Colonic mucosa (tissue), 4 donors: ENCODE results near the gene GLP1R. TPM values are rescaled to one million over a fixed set of nuclear protein-coding genes. Genes with fewer than 3 reads are reported as not detected.

Source experiments
- DNase-seq: peaks from one replicate; pipeline ENCODE4 v3.0.0-alpha.2; 2020
- H3K27ac ChIP-seq: fragments of 200-600 bp; one replicate; pipeline ENCODE4 v1.8.0; 2021
- H3K27me3 ChIP-seq: fragments of 200-600 bp; one replicate; pipeline ENCODE4 v1.8.0; 2021
- H3K36me3 ChIP-seq: fragments of 200-600 bp; one replicate; pipeline ENCODE4 v1.8.0; 2021
- H3K4me1 ChIP-seq: fragments of 200-600 bp; one replicate; pipeline ENCODE4 v1.8.0; 2021; ENCODE audit warnings: mild to moderate bottlenecking
- H3K4me3 ChIP-seq: fragments of 200-600 bp; one replicate; pipeline ENCODE4 v1.8.0; 2021
- H3K9ac ChIP-seq, 2 donors: one replicate each; pipeline ENCODE4 v1.7.0; 2013; ENCODE audit warnings: control low read depth in 2 of 2, low read depth in 2 of 2, low read length in 2 of 2
- H3K9me3 ChIP-seq: fragments of 200-600 bp; one replicate; pipeline ENCODE4 v1.8.0; 2021
- intact Hi-C: fragments of 100-400 bp; cut with DNase I; formaldehyde crosslinking; loops from one replicate; pipeline ENCODE4 v1.14.1; 2022
- total RNA-seq, 2 donors: library from RNA; stranded (reverse); fragmentation: NEBNext Ultra II Directional in 1 of 2; extraction: Animal tissue kit (Norgen Biotek cat#: 25700) in 1 of 2; gene quantifications; one replicate each; pipeline ENCODE4 v1.2.1, GENCODE V29; 2021
- TF ChIP-seq, protein P1 (sequence below): fragments of 200-600 bp; IDR thresholded peaks from one replicate; pipeline ENCODE4 v1.8.0; 2022; ENCODE audit warnings: antibody characterized with exemption, mild to moderate bottlenecking
- donor health status: healthy.
- donor health status: DM: no; HTN: no; CAD: no.
- donor health status: DM: no; HTN: no; CAD: no.

GLP1R gene
- total RNA-seq, 2 donors from 2014 or later, result not detected

- Histone ChIP-seq H3K9ac (no peak overlapping the region), H3K27me3 (no peaks in the 10 kb centered on the region), H3K4me1 (no peaks in the 10 kb centered on the region), H3K9me3 (no peaks in the 10 kb centered on the region), H3K27ac (no peak overlapping the region), H3K36me3 (no peaks in the 10 kb centered on the region), H3K4me3 (no peak overlapping the region)
- DNase-seq, result no peak
- TF ChIP-seq, protein P1, sequence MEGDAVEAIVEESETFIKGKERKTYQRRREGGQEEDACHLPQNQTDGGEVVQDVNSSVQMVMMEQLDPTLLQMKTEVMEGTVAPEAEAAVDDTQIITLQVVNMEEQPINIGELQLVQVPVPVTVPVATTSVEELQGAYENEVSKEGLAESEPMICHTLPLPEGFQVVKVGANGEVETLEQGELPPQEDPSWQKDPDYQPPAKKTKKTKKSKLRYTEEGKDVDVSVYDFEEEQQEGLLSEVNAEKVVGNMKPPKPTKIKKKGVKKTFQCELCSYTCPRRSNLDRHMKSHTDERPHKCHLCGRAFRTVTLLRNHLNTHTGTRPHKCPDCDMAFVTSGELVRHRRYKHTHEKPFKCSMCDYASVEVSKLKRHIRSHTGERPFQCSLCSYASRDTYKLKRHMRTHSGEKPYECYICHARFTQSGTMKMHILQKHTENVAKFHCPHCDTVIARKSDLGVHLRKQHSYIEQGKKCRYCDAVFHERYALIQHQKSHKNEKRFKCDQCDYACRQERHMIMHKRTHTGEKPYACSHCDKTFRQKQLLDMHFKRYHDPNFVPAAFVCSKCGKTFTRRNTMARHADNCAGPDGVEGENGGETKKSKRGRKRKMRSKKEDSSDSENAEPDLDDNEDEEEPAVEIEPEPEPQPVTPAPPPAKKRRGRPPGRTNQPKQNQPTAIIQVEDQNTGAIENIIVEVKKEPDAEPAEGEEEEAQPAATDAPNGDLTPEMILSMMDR, result no peak
- intact Hi-C loops, result no loop called here
Measured at GRCh38 chr6:39088331-39088730, 39.8 kb downstream of the GLP1R start.

GRCh38 chr6:39090036-39090435 lies 41.5 kb downstream of the GLP1R start:
- H3K9ac ChIP-seq, result no peak overlapping the region
- TF ChIP-seq, protein P1, result no peak
- no peaks in the 10 kb centered on the region for H3K4me1 ChIP-seq
- H3K9me3 ChIP-seq, result no peaks in the 10 kb centered on the region
- H3K4me3 ChIP-seq, result no peak overlapping the region
- H3K27ac ChIP-seq, result no peak overlapping the region
- H3K27me3 ChIP-seq, result no peaks in the 10 kb centered on the region
- intact Hi-C loops, result no loop called here
- H3K36me3 ChIP-seq, result no peaks in the 10 kb centered on the region
- no peak for DNase-seq

- no peaks in the 10 kb centered on the region for H3K9me3 ChIP-seq
- no peak overlapping the region for H3K27ac ChIP-seq
- no peaks in the 10 kb centered on the region for H3K36me3 ChIP-seq
- no peak for DNase-seq
- TF ChIP-seq, protein P1, result no peak
- intact Hi-C loops, result no loop called here
- H3K9ac ChIP-seq, result no peak overlapping the region
- no peaks in the 10 kb centered on the region for H3K27me3 ChIP-seq
- H3K4me1 ChIP-seq, result no peaks in the 10 kb centered on the region
- no peak overlapping the region for H3K4me3 ChIP-seq
Measured at GRCh38 chr6:39091220-39091619, 42.6 kb downstream of the GLP1R start.

DNA sequence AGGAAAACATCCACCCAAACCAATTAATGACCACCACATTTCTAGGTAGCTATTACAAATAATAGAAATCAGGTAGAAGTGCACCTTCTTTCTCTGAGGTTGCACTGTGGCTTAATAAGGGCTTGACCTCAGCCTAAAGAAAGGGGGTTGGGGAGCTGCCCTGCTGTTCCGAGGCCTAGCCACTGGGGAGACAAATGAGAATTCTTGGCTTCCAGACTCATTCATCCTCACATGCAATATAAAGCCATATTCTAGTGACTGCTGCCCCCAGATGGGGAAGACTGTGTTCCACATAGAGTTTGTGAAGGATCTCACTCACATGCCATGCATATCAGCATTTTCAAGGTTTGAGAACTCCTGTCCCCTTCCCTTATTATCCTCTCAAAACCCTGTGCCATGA lies 43.5 kb downstream of the GLP1R start:
- H3K27me3 ChIP-seq, result no peaks in the 10 kb centered on the region
- no peaks in the 10 kb centered on the region for H3K9me3 ChIP-seq
- H3K27ac ChIP-seq, result no peak overlapping the region
- H3K4me1 ChIP-seq, result no peaks in the 10 kb centered on the region
- H3K9ac ChIP-seq, result no peak overlapping the region
- TF ChIP-seq, protein P1, result no peak
- no peak for DNase-seq
- no peak overlapping the region for H3K4me3 ChIP-seq
- H3K36me3 ChIP-seq, result no peaks in the 10 kb centered on the region
- intact Hi-C loops, result no loop called here

GRCh38 chr6:39093149-39093708 lies 44.6 kb downstream of the GLP1R start:
- H3K4me3 ChIP-seq, result no peak overlapping the region
- no peak for DNase-seq
- H3K36me3 ChIP-seq, result no peaks in the 10 kb centered on the region
- no peaks in the 10 kb centered on the region for H3K4me1 ChIP-seq
- intact Hi-C loops, result no loop called here
- TF ChIP-seq, protein P1, result no peak
- no peaks in the 10 kb centered on the region for H3K9me3 ChIP-seq
- H3K9ac ChIP-seq, result no peak overlapping the region
- no peak overlapping the region for H3K27ac ChIP-seq
- H3K27me3 ChIP-seq, result no peaks in the 10 kb centered on the region
